GM19395 (cell line): ENCODE data around the gene SYK.

Source experiments
- ATAC-seq: cut with Tn5 transposase; IDR thresholded peaks from one replicate; pipeline ENCODE4 v1.9.1; 2021; ENCODE audit warnings: mild to moderate bottlenecking, moderate library complexity; ENCODE audit not compliant: unreplicated experiment

Gene SYK

GRCh38 chr9:90821697-90822096, 20.1 kb downstream of the SYK start:
- no peak for ATAC-seq

GRCh38 chr9:90822866-90823265, 21.2 kb downstream of the SYK start:
- no peak for ATAC-seq

GRCh38 chr9:90825586-90825985, 24.0 kb downstream of the SYK start:
- no peak for ATAC-seq

- no peak for ATAC-seq
Measured at GRCh38 chr9:90826326-90827020, 24.9 kb downstream of the SYK start.

GRCh38 chr9:90827181-90827871, 25.7 kb downstream of the SYK start:
- peak; percentile 63 for ATAC-seq

- ATAC-seq: no peak
Measured at GRCh38 chr9:90830051-90830450, 28.4 kb downstream of the SYK start.

- ATAC-seq: peak; percentile 58
Measured at GRCh38 chr9:90830977-90831376, 29.4 kb downstream of the SYK start.

GRCh38 chr9:90832261-90832660, 30.6 kb downstream of the SYK start:
- no peak for ATAC-seq

- no peak for ATAC-seq
Measured at GRCh38 chr9:90834828-90835595, 33.4 kb downstream of the SYK start.

GRCh38 chr9:90836411-90837080, 34.9 kb downstream of the SYK start:
- no peak for ATAC-seq

- ATAC-seq: no peak
Measured at GRCh38 chr9:90838098-90838497, 36.5 kb downstream of the SYK start.

GRCh38 chr9:90838581-90839154, 37.0 kb downstream of the SYK start:
- no peak for ATAC-seq

- ATAC-seq: no peak
Measured at GRCh38 chr9:90839183-90839728, 37.6 kb downstream of the SYK start.

- no peak for ATAC-seq
Measured at GRCh38 chr9:90840696-90841095, 39.1 kb downstream of the SYK start.

GRCh38 chr9:90841213-90841612, 39.6 kb downstream of the SYK start:
- ATAC-seq: no peak

GRCh38 chr9:90841615-90842014, 40.0 kb downstream of the SYK start:
- no peak for ATAC-seq

- no peak for ATAC-seq
Measured at GRCh38 chr9:90842176-90842777, 40.7 kb downstream of the SYK start.

- no peak for ATAC-seq
Measured at GRCh38 chr9:90842996-90843395, 41.4 kb downstream of the SYK start.

GRCh38 chr9:90843525-90843924, 41.9 kb downstream of the SYK start:
- ATAC-seq: no peak

GRCh38 chr9:90844326-90844725, 42.7 kb downstream of the SYK start:
- ATAC-seq: no peak
